ENCODE data around the gene CNOT6L.
A peak's percentile ranks its signal among the peaks of the same experiment; 100 is the strongest.

Gene CNOT6L

DNA sequence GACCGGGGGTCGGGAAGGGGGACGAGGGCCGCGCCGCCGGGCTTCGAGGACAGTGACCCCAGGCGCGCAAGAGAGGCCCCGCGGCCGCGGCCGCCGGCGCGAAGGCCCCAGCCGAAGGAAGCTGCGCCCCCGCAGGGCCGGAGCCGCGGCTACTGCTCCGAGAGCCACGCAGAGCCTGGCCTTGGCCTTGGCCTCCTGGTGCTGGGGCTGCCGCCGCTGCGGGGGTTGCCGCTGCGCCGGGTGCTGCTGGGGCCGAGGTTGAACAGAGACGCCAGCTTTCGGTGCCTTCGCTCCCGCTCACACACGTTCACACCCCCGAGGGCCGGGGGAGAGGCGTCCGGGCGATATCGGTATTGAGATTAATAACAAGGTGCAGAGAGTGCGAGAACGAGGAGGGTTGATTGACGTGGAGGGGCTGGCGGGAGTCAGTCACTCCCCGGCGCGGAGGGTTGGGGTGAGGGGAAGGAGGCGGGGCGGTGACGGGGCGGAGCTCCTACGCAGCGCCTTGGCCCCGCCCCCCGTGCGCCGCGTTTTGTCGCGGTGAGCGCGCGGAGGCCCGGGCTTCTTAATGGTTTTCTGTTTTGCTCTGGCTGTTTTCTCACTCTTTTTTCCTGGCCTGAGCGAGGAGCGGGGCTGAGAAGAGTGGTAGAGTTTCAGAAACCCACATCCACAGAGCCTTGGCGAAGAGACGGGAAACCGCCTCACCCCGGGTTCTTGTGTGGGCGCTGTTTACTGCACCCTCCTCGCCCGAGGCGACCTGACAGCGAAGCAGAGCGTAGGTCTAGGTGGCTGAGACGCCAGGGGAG lies 878 bp upstream of the CNOT6L start:
- TF ChIP-seq, protein P1, sequence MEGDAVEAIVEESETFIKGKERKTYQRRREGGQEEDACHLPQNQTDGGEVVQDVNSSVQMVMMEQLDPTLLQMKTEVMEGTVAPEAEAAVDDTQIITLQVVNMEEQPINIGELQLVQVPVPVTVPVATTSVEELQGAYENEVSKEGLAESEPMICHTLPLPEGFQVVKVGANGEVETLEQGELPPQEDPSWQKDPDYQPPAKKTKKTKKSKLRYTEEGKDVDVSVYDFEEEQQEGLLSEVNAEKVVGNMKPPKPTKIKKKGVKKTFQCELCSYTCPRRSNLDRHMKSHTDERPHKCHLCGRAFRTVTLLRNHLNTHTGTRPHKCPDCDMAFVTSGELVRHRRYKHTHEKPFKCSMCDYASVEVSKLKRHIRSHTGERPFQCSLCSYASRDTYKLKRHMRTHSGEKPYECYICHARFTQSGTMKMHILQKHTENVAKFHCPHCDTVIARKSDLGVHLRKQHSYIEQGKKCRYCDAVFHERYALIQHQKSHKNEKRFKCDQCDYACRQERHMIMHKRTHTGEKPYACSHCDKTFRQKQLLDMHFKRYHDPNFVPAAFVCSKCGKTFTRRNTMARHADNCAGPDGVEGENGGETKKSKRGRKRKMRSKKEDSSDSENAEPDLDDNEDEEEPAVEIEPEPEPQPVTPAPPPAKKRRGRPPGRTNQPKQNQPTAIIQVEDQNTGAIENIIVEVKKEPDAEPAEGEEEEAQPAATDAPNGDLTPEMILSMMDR (conservative IDR thresholded peaks at IDR 0.05; ENCODE audit: low read length) = 0 out of 2 replicates have a peak, but pooled peaks have one; percentile 10
- H3K4me3 ChIP-seq (ENCODE audit: low read length) = peak overlapping the region; percentile 84
- peak; percentile 74 for DNase-seq (ENCODE audit: low read depth)

DNA sequence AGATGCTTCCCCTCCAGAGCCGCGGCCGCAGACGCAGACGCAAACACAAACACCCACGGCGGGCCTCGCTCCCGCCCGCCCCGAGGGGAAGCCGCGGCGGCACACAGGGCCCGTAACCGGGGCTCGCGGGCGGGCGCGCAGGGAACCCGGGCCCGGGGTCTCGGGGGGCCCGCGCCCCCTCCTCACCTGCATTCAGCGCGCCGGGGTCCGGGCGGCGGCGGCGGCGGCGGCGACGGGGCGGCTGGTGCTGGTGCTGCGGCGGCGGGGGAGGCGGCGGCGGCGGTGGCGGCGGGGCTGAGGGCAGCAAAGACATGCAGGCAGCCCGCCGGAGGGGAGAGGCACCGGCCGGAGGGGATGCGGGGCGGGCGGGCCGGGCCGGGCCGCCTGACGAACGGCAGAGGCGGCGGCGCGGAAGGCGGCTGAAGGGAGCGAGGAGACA lies 255 bp upstream of the CNOT6L start:
- H3K4me3 ChIP-seq (ENCODE audit: low read length) = peak overlapping the region; percentile 93
- DNase-seq (ENCODE audit: low read depth) = no peak
- TF ChIP-seq, protein P1 (conservative IDR thresholded peaks at IDR 0.05; ENCODE audit: low read length) = no peak

DNA sequence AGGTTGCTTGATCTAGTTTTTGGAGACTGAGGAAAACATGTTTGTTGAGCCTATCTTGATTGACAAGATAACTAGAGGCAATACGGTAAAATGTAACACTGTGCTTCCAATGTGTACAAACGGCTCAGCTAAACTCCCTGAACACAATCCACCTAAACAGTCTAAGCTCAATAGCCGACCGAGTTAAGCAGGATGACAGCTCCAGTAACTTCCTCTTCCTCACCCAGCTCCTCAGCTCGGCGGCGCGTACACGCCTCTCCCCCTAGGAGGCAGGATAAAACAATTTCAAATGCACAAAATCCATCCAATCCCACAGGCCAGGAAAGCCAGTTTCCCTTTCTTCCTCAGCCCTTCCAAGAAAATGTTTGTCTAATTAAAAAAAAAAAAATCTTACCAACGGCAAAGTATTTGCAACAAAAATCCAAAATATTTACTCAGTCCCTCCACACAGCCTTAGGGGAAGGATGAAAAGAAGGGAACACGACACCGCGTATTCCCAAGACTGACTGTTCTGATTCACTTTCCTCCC lies 1.0 kb downstream of the CNOT6L start:
- peak; percentile 79 for DNase-seq (ENCODE audit: low read depth)
- H3K4me3 ChIP-seq (ENCODE audit: low read length) = peak overlapping the region; percentile 93
- TF ChIP-seq, protein P1 (conservative IDR thresholded peaks at IDR 0.05; ENCODE audit: low read length) = peak; percentile 66

DNA sequence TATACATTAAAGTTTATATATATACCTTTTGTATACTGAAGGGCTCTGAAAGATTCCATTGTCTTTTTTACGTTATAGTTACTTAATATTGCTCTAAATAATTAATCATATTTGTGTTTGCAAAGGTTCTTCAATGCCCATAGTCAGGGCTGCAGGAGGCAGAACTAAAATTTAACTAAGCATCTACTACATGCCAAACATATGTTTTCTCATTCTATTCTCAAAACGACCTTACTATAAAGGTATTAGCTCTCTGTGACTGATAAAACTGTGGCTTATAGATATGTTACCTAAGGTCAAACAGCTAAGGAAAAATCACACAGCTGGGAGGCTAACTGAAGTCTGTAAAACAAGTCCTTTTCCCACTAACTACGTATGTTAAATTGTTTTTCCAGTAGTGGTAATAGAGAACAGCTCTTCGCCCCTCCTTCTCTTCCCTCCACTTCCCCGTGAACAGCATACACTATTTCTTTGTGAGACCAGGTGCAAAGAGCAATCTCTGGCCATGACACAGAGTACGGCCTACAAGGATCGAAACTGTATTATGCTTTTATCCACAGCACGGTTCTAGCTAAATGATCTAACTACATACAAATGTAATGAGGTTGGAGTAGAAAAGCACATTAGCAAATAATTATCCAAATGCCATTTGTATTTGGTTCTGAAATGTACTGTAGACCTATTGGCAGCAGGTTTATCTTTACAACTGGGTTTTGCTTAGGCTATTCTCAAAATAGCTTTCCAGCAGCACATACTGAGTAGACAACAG lies 1.7 kb downstream of the CNOT6L start:
- DNase-seq (ENCODE audit: low read depth) = peak; percentile 1
- peak overlapping the region; percentile 93 for H3K4me3 ChIP-seq (ENCODE audit: low read length)
- TF ChIP-seq, protein P1 (conservative IDR thresholded peaks at IDR 0.05; ENCODE audit: low read length) = no peak

DNA sequence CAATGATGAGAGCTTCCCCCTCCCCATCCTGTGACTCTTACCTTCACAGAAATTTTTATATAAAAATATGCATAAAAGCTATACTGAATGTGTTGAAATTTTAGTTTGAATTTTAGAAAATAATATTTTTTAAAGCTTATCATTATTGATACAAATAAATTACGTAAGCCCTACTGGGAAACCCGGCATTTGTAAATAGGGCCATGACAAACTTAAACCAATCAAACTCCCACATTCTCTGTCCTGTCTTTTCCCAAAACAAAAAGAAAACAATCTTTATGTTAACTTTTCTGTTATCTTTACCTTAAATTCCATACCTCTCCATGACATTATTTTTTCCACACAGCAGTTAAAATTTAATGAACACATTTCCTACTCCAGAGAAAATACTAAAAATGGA lies 2.6 kb downstream of the CNOT6L start:
- DNase-seq (ENCODE audit: low read depth) = no peak
- no peak overlapping the region for H3K4me3 ChIP-seq (ENCODE audit: low read length)
- TF ChIP-seq, protein P1 (conservative IDR thresholded peaks at IDR 0.05; ENCODE audit: low read length) = no peak

DNA sequence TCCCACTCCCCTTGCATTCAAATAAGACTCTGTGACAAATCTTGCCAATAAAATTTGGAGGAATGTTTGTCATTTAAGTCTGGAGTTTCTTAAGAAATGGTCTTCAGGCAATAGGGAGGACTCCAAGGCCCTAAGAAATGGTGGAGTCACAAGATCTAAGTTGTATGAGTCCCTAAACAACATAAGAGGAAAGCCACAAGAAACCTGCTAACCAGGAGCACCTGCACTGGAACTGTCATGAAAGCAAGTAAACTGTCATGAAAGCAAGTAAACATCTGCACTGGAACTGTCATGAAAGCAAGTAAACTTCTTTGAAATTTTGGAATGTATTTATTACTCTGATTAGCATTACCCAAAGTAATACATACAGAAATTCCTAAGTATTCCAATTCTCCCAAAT lies 3.5 kb downstream of the CNOT6L start:
- no peak for DNase-seq (ENCODE audit: low read depth)
- TF ChIP-seq, protein P1 (conservative IDR thresholded peaks at IDR 0.05; ENCODE audit: low read length) = no peak
- no peak overlapping the region for H3K4me3 ChIP-seq (ENCODE audit: low read length)

Data from AG10803 (cell line).